WTC11 (cell line): ENCODE measurements around the gene TNS3. TPM values are rescaled to one million over a fixed set of nuclear protein-coding genes. Genes with fewer than 3 reads are reported as not detected.
A peak's percentile ranks its signal among the peaks of the same experiment; 100 is the strongest.

Experiments used
- ATAC-seq: fragments of 200-7000 bp; cut with Tn5 transposase; 2 replicates; pipeline ENCODE4 v1.10.0; 2021; ENCODE audit warnings: mild to moderate bottlenecking, moderate library complexity
- CTCF ChIA-PET: fragments of 300-600 bp; sonication (Branson Sonifier 250); formaldehyde crosslinking; loops from one replicate; lab custom pipeline; 2021; ENCODE audit warnings: antibody characterized with exemption; lab: Charles Lee
- POLR2A ChIA-PET: fragments of 350-600 bp; sonication (Branson Sonifier 250); formaldehyde crosslinking; loops from one replicate; lab custom pipeline; 2021; ENCODE audit warnings: antibody characterized with exemption; lab: Charles Lee
- DNase-seq: peaks from one replicate; pipeline ENCODE4 v3.0.0; 2021; ENCODE audit warnings: low spot score
- H3K27ac Mint-ChIP-seq: 2 replicates; pipeline ENCODE4 v1.8.0; 2021; ENCODE audit warnings: mixed read lengths
- H3K27me3 Mint-ChIP-seq: 2 replicates; pipeline ENCODE4 v1.8.0; 2021; ENCODE audit warnings: low read depth, mild to moderate bottlenecking, moderate library complexity, mixed read lengths
- H3K36me3 Mint-ChIP-seq: 2 replicates; pipeline ENCODE4 v1.8.0; 2021; ENCODE audit warnings: mixed read lengths
- H3K4me1 Mint-ChIP-seq: 2 replicates; pipeline ENCODE4 v1.8.0; 2022; ENCODE audit warnings: mixed read lengths
- H3K4me3 Mint-ChIP-seq: 2 replicates; pipeline ENCODE4 v1.8.0; 2021; ENCODE audit warnings: mild to moderate bottlenecking, moderate library complexity, mixed read lengths
- H3K9me3 Mint-ChIP-seq: 2 replicates; pipeline ENCODE4 v1.8.0; 2021; ENCODE audit warnings: mixed read lengths
- FOXK1 ChIP-seq: sonication (generic); formaldehyde crosslinking; IDR thresholded peaks from 2 replicates; pipeline ENCODE4 v1.8.0; 2022; ENCODE audit warnings: mild to moderate bottlenecking, moderate library complexity, missing genetic modification reagents
- FOXP1 ChIP-seq: sonication (generic); formaldehyde crosslinking; IDR thresholded peaks from 2 replicates; pipeline ENCODE4 v1.8.0; 2022; ENCODE audit warnings: missing genetic modification reagents, mild to moderate bottlenecking, moderate library complexity, borderline replicate concordance
- MYBL2 ChIP-seq: sonication (generic); formaldehyde crosslinking; IDR thresholded peaks from 2 replicates; pipeline ENCODE4 v1.8.1; 2023; ENCODE audit warnings: mild to moderate bottlenecking, moderate library complexity, missing genetic modification reagents
- NFATC4 ChIP-seq: fragments of 250-450 bp; sonication (Bioruptor Pico); IDR thresholded peaks from 2 replicates; pipeline ENCODE4 v1.9.0; 2021; ENCODE audit warnings: mild to moderate bottlenecking
- NFE2L1 ChIP-seq: sonication (generic); formaldehyde crosslinking; IDR thresholded peaks from 2 replicates; pipeline ENCODE4 v1.8.1; 2023; ENCODE audit warnings: missing genetic modification reagents
- OVOL2 ChIP-seq: fragments of 250-450 bp; sonication (Bioruptor Pico); IDR thresholded peaks from 2 replicates; pipeline ENCODE4 v1.9.0; 2021; ENCODE audit warnings: mild to moderate bottlenecking, borderline replicate concordance
- PRRX2 ChIP-seq: fragments of 250-450 bp; sonication (Bioruptor Pico); IDR thresholded peaks from 2 replicates; pipeline ENCODE4 v1.8.0; 2021; ENCODE audit warnings: mild to moderate bottlenecking
- SMAD3 ChIP-seq: sonication (generic); formaldehyde crosslinking; IDR thresholded peaks from 2 replicates; pipeline ENCODE4 v1.8.0; 2022; ENCODE audit warnings: missing genetic modification reagents, mild to moderate bottlenecking, borderline replicate concordance
- SMAD4 ChIP-seq: sonication (generic); formaldehyde crosslinking; IDR thresholded peaks from 2 replicates; pipeline ENCODE4 v1.8.0; 2022; ENCODE audit warnings: mild to moderate bottlenecking, missing genetic modification reagents
- TCF7 ChIP-seq: sonication (generic); formaldehyde crosslinking; IDR thresholded peaks from 2 replicates; pipeline ENCODE4 v1.8.0; 2022; ENCODE audit warnings: mild to moderate bottlenecking, low read depth, missing genetic modification reagents, moderate library complexity
- ZNF317 ChIP-seq: sonication (generic); formaldehyde crosslinking; IDR thresholded peaks from 2 replicates; pipeline ENCODE4 v1.8.1; 2023; ENCODE audit warnings: low read depth, mild to moderate bottlenecking, moderate library complexity, missing genetic modification reagents, borderline replicate concordance
- total RNA-seq: library from RNA; stranded (reverse); gene quantifications from 3 replicates; pipeline ENCODE4 v1.2.3, GENCODE V29; 2021
- TF ChIP-seq, protein P1 (sequence below): sonication (generic); formaldehyde crosslinking; IDR thresholded peaks from 2 replicates; pipeline ENCODE4 v1.8.0; 2022; ENCODE audit warnings: missing genetic modification reagents
- TF ChIP-seq, protein P2 (sequence below): sonication (generic); formaldehyde crosslinking; IDR thresholded peaks from 2 replicates; pipeline ENCODE4 v1.8.0; 2022; ENCODE audit warnings: mild to moderate bottlenecking, missing genetic modification reagents
- TF ChIP-seq, protein P3 (sequence below): sonication (generic); formaldehyde crosslinking; IDR thresholded peaks from 2 replicates; pipeline ENCODE4 v1.8.1; 2022; ENCODE audit warnings: low read depth, mild to moderate bottlenecking, moderate library complexity, missing genetic modification reagents, borderline replicate concordance
- TF ChIP-seq, protein P4 (sequence below): sonication (generic); formaldehyde crosslinking; IDR thresholded peaks from 2 replicates; pipeline ENCODE4 v1.8.1; 2023; ENCODE audit warnings: mild to moderate bottlenecking, missing genetic modification reagents, moderate library complexity
- TF ChIP-seq, protein P5 (sequence below): fragments of 250-450 bp; sonication (Bioruptor Pico); IDR thresholded peaks from 2 replicates; pipeline ENCODE4 v1.9.0; 2021; ENCODE audit warnings: moderate library complexity, mild to moderate bottlenecking, inconsistent platforms, borderline replicate concordance
- TF ChIP-seq, protein P6 (sequence below): sonication (generic); formaldehyde crosslinking; conservative IDR thresholded peaks from 2 replicates; pipeline ENCODE4 v1.8.1; 2022; ENCODE audit warnings: mild to moderate bottlenecking, missing genetic modification reagents
- TF ChIP-seq, protein P7 (sequence below): sonication (generic); formaldehyde crosslinking; IDR thresholded peaks from 2 replicates; pipeline ENCODE4 v1.8.1; 2022; ENCODE audit warnings: missing genetic modification reagents, borderline replicate concordance
- TF ChIP-seq, protein P8 (sequence below): sonication (generic); formaldehyde crosslinking; IDR thresholded peaks from 2 replicates; pipeline ENCODE4 v1.8.0; 2023; ENCODE audit warnings: missing genetic modification reagents
- TF ChIP-seq, protein P9 (sequence below): fragments of 250-450 bp; sonication (Bioruptor Pico); IDR thresholded peaks from 2 replicates; pipeline ENCODE4 v1.9.0; 2021; ENCODE audit warnings: mild to moderate bottlenecking, borderline replicate concordance

The TNS3 gene
- total RNA-seq, 1 experiment from 2014 or later, result 37.7 TPM

DNA sequence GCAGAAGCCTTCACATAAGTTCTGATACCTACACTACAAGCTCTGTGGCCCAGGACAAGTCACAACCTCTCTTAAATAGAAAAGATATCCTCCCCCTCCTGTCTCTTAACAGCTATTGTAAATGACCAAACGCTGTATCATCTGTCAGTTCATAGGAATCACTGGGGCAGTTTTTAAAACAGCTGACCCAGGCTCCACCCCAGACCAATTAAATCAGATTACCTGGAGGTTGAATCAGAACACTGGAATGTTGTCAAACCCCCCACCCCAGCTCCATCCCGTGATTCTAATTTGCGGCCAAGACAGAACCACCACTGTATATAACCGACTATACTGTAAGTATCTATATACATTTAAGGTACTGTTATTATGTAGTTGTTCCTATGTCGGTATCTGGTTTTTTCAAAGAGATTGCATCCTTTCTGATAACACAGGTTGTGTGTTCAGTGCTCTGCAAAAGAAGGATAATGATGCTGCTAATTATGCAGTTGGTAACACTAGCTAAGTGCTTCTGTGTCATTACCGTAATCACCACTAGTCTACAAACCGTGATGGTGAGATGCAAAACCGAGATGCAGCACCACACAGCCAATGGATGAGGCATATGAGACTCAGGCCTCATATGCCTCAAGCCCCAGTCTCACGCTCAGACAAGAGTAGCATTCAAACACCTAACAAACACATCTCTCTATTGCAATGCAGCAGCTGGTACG lies 47.4 kb downstream of the TNS3 start:
- Mint-ChIP-seq H3K4me1 (peaks cover 54% of the 10 kb centered on the region), H3K36me3 (peaks cover 11% of the 10 kb centered on the region), H3K27me3 (peaks cover 36% of the 10 kb centered on the region)
- no peak for DNase-seq
- POLR2A ChIA-PET, result no interaction called here
- peak; percentile 58 for ATAC-seq
- TF ChIP-seq, protein P1, sequence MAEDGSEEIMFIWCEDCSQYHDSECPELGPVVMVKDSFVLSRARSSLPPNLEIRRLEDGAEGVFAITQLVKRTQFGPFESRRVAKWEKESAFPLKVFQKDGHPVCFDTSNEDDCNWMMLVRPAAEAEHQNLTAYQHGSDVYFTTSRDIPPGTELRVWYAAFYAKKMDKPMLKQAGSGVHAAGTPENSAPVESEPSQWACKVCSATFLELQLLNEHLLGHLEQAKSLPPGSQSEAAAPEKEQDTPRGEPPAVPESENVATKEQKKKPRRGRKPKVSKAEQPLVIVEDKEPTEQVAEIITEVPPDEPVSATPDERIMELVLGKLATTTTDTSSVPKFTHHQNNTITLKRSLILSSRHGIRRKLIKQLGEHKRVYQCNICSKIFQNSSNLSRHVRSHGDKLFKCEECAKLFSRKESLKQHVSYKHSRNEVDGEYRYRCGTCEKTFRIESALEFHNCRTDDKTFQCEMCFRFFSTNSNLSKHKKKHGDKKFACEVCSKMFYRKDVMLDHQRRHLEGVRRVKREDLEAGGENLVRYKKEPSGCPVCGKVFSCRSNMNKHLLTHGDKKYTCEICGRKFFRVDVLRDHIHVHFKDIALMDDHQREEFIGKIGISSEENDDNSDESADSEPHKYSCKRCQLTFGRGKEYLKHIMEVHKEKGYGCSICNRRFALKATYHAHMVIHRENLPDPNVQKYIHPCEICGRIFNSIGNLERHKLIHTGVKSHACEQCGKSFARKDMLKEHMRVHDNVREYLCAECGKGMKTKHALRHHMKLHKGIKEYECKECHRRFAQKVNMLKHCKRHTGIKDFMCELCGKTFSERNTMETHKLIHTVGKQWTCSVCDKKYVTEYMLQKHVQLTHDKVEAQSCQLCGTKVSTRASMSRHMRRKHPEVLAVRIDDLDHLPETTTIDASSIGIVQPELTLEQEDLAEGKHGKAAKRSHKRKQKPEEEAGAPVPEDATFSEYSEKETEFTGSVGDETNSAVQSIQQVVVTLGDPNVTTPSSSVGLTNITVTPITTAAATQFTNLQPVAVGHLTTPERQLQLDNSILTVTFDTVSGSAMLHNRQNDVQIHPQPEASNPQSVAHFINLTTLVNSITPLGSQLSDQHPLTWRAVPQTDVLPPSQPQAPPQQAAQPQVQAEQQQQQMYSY (CRISPR knock-in tag), result no peak
- TF ChIP-seq, protein P2, sequence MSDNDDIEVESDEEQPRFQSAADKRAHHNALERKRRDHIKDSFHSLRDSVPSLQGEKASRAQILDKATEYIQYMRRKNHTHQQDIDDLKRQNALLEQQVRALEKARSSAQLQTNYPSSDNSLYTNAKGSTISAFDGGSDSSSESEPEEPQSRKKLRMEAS (CRISPR knock-in tag), result no peak
- TF ChIP-seq, protein P3, sequence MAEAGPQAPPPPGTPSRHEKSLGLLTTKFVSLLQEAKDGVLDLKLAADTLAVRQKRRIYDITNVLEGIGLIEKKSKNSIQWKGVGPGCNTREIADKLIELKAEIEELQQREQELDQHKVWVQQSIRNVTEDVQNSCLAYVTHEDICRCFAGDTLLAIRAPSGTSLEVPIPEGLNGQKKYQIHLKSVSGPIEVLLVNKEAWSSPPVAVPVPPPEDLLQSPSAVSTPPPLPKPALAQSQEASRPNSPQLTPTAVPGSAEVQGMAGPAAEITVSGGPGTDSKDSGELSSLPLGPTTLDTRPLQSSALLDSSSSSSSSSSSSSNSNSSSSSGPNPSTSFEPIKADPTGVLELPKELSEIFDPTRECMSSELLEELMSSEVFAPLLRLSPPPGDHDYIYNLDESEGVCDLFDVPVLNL (CRISPR knock-in tag), result no peak
- no peak for TF ChIP-seq OVOL2 (CRISPR knock-in tag)
- TF ChIP-seq, protein P4, sequence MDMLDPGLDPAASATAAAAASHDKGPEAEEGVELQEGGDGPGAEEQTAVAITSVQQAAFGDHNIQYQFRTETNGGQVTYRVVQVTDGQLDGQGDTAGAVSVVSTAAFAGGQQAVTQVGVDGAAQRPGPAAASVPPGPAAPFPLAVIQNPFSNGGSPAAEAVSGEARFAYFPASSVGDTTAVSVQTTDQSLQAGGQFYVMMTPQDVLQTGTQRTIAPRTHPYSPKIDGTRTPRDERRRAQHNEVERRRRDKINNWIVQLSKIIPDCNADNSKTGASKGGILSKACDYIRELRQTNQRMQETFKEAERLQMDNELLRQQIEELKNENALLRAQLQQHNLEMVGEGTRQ (CRISPR knock-in tag), result no peak
- no peak for TF ChIP-seq ZNF317 (CRISPR knock-in tag)
- no peak for TF ChIP-seq SMAD3 (CRISPR knock-in tag)
- no peak for TF ChIP-seq NFATC4 (CRISPR knock-in tag)
- TF ChIP-seq, protein P5, sequence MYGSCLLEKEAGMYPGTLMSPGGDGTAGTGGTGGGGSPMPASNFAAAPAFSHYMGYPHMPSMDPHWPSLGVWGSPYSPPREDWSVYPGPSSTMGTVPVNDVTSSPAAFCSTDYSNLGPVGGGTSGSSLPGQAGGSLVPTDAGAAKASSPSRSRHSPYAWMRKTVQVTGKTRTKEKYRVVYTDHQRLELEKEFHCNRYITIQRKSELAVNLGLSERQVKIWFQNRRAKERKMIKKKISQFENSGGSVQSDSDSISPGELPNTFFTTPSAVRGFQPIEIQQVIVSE (CRISPR knock-in tag), result no peak
- TF ChIP-seq, protein P6, sequence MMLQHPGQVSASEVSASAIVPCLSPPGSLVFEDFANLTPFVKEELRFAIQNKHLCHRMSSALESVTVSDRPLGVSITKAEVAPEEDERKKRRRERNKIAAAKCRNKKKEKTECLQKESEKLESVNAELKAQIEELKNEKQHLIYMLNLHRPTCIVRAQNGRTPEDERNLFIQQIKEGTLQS, result no peak
- TF ChIP-seq, protein P7, sequence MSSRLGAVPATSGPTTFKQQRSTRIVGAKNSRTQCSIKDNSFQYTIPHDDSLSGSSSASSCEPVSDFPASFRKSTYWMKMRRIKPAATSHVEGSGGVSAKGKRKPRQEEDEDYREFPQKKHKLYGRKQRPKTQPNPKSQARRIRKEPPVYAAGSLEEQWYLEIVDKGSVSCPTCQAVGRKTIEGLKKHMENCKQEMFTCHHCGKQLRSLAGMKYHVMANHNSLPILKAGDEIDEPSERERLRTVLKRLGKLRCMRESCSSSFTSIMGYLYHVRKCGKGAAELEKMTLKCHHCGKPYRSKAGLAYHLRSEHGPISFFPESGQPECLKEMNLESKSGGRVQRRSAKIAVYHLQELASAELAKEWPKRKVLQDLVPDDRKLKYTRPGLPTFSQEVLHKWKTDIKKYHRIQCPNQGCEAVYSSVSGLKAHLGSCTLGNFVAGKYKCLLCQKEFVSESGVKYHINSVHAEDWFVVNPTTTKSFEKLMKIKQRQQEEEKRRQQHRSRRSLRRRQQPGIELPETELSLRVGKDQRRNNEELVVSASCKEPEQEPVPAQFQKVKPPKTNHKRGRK, result no peak
- TF ChIP-seq NFE2L1 (CRISPR knock-in tag), result no peak
- no peak for TF ChIP-seq PRRX2 (CRISPR knock-in tag)
- TF ChIP-seq TCF7, result no peak
- TF ChIP-seq FOXK1, result no peak
- TF ChIP-seq FOXP1 (CRISPR knock-in tag), result no peak
- TF ChIP-seq, protein P8, sequence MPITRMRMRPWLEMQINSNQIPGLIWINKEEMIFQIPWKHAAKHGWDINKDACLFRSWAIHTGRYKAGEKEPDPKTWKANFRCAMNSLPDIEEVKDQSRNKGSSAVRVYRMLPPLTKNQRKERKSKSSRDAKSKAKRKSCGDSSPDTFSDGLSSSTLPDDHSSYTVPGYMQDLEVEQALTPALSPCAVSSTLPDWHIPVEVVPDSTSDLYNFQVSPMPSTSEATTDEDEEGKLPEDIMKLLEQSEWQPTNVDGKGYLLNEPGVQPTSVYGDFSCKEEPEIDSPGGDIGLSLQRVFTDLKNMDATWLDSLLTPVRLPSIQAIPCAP, result no peak
- no peak for TF ChIP-seq MYBL2 (CRISPR knock-in tag)
- TF ChIP-seq, protein P9, sequence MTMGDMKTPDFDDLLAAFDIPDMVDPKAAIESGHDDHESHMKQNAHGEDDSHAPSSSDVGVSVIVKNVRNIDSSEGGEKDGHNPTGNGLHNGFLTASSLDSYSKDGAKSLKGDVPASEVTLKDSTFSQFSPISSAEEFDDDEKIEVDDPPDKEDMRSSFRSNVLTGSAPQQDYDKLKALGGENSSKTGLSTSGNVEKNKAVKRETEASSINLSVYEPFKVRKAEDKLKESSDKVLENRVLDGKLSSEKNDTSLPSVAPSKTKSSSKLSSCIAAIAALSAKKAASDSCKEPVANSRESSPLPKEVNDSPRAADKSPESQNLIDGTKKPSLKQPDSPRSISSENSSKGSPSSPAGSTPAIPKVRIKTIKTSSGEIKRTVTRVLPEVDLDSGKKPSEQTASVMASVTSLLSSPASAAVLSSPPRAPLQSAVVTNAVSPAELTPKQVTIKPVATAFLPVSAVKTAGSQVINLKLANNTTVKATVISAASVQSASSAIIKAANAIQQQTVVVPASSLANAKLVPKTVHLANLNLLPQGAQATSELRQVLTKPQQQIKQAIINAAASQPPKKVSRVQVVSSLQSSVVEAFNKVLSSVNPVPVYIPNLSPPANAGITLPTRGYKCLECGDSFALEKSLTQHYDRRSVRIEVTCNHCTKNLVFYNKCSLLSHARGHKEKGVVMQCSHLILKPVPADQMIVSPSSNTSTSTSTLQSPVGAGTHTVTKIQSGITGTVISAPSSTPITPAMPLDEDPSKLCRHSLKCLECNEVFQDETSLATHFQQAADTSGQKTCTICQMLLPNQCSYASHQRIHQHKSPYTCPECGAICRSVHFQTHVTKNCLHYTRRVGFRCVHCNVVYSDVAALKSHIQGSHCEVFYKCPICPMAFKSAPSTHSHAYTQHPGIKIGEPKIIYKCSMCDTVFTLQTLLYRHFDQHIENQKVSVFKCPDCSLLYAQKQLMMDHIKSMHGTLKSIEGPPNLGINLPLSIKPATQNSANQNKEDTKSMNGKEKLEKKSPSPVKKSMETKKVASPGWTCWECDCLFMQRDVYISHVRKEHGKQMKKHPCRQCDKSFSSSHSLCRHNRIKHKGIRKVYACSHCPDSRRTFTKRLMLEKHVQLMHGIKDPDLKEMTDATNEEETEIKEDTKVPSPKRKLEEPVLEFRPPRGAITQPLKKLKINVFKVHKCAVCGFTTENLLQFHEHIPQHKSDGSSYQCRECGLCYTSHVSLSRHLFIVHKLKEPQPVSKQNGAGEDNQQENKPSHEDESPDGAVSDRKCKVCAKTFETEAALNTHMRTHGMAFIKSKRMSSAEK (CRISPR knock-in tag), result no peak
- TF ChIP-seq SMAD4 (CRISPR knock-in tag), result no peak
- TF ChIP-seq, all 79 proteins: peak for 0
- CTCF ChIA-PET, result interaction anchor here (0.7 to 2.1 kb wide), 12 partner anchors 9 to 268 kb away, joined by 3 to 9 read pairs (median 3); partner anchors contain the start of gene TNS3
- Mint-ChIP-seq H3K4me3 (no peak overlapping the region), H3K27ac (no peak overlapping the region), H3K9me3 (peaks cover 6% of the 10 kb centered on the region)
